Measurements from ENCODE around the gene POLRMT. TPM values are rescaled to one million over a fixed set of nuclear protein-coding genes. Genes with fewer than 3 reads are reported as not detected.

POLRMT gene
- total RNA-seq, result 35.1 and 36.3 TPM in 2 replicates

DNA sequence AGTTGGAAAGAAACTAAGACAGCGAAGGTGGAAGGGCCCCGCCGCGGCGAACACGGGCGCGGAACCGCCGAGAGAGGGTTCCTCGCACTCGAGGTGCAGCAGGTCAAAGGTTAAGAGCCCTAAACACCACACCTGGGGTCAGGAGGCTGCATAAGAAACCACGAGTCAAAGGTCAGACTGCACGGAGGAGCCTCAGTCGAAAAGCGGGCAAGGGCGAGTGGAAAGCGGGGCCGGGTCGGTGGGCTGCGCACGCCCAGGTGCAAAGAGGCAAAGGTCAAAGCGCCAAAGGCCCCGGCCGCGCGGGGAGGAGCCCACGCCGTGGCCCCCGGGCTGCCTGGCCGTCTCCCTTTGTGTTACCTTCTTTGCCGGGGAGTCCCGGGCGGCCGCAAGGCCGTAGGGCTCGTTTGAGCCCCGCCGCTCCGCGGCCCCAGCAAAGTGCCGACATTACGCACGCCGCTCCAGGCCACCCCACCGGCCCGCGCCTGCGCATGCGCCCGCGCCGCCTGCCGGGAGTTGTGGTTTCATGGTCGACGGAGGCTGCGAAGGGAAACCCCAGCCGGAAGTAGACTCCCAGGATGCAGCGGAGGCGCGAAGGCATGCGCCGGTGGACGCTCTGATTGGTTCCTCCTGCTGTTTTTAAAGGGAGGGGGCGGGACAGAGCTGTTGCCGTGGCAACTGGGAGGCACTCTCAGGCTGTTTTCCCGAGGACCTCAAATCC, at the start of gene POLRMT:
TSS of gene POLRMT (minus strand) at position 470 of the 718 bp plus-strand sequence. CDS start at position 445, 25 bp downstream.

DNA sequence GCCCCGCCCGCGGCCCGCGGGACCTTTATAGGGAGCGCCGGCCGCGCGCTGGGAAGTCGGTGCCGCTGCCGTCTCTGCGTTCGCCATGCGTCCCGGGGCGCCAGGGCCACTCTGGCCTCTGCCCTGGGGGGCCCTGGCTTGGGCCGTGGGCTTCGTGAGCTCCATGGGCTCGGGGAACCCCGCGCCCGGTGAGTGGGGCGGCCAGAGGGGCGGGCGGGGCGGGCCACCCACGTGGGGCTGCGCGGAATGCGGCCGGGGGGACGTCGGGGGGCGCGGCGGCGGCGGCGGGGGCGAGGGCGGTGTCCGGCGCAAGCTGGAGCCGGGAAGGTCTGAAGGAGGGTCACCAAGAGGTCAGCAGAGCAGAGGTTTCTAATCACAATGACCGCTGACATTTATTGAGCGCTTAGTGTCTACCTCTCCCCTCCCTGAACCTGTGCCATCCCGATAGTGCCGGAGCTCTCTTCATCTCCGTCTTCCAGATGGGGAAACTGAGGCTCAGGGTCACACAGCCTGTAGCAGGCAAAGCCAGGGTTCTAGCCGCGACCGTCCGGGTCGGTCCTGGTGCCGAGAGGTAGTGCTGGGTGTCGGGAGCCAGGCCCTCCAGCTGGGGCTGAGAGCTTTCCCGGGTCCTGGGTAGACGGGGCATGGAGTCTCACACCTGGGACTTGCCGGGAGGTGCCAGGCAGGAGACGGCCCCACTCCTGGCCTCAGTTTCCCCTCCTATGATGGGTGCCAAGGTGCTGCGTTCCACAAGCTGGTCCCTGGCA, 43.2 kb upstream of the POLRMT start, which contains the start of gene FSTL3:
TSS of gene FSTL3 (plus strand) at position 54 of the 767 bp plus-strand sequence. CDS start at position 86, 32 bp downstream.

DNA sequence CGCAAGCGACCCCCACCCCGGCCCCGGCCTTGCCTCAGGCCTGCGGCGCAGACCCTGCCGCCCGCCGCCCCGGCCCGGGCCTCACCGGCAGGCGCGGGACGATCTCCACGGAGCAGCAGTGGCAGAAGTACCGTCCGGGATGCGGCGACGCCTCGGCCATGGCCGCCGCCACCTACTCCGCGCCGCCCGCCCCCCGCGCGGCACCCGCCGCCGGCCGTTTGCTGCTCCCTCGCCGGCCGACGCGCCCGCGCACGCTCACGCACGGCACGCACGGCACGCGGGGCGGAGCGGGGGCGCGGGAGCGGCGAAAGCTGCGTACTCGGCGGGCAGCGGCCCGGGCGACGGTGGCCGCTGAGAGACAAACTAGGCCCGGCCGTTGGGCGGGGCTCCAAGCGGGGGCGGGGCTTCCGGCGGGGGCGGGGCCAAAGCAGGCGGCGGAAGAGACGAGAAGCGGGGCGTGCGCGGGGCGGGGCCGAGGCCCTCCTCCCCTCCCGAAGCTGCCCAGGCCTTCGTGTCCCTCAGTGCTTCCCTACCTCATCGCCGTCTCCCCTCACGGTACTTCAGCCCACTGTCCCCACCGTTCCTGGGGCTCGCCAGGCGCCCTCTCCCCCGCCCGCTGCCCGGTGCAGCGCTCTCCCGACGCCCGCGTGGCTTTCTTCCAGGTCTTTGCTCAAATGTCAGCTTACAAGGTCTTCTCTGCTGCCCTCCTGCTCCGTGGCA, 29.8 kb upstream of the POLRMT start, which contains the start of gene RNF126:
TSS of gene RNF126 (minus strand) at position 253 of the 720 bp plus-strand sequence. CDS start at position 160, 93 bp downstream.

DNA sequence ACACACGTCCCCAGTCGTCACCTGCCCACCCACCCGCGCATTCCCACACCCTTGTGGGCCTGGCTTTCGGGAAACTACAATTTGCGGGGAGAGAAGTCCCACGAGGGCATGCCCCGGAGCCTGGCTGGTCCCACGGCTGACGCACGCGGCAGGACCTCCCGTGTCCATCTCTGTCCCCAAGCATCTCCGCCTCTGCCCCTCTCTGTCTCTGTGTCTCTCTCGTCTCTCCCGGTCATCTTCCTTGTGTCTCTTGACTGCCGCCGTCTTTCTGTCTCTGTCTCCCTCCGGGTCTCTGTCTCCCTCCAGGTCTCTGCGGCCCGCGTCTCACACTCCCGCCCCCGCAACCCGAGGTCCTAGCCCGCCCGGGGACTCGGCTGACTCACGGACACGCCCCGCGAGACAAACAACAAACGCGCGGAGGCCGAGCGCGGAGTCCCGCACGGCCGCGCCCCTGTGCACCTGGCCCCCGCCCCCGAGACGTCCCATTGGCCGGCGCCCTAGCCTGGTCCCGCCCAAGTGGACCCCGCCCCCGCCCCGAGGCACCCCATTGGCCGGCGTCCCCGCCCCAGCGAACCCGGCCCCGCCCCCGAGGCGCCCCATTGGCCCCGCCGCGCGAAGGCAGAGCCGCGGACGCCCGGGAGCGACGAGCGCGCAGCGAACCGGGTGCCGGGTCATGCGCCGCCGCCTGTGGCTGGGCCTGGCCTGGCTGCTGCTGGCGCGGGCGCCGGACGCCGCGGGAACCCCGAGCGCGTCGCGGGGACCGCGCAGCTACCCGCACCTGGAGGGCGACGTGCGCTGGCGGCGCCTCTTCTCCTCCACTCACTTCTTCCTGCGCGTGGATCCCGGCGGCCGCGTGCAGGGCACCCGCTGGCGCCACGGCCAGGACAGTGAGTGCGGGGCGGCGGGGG, 6.2 kb upstream of the POLRMT start, which contains the start of gene FGF22:
TSS of gene FGF22 (plus strand) at position 627 of the 908 bp plus-strand sequence. CDS start at position 674, 47 bp downstream.

DNA sequence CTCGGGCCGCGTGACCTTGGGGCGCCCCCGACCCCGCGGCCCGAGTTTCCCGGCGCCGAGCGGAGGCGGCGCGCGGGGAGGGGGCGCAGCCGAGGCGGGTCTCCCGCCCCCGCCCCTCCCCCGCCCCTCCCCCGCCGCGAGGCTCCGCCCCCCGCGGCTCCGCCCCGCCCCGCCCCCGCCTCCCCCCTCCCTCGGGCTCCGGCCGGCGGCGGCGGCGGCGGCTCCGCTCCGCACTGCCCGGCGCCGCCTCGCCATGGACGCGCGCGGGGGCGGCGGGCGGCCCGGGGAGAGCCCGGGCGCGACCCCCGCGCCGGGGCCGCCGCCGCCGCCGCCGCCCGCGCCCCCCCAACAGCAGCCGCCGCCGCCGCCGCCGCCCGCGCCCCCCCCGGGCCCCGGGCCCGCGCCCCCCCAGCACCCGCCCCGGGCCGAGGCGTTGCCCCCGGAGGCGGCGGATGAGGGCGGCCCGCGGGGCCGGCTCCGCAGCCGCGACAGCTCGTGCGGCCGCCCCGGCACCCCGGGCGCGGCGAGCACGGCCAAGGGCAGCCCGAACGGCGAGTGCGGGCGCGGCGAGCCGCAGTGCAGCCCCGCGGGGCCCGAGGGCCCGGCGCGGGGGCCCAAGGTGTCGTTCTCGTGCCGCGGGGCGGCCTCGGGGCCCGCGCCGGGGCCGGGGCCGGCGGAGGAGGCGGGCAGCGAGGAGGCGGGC, 43.5 kb downstream of the POLRMT start, which contains the start of gene HCN2:
TSS of gene HCN2 (plus strand) at position 189 of the 703 bp plus-strand sequence. CDS start at position 254, 65 bp downstream.

DNA sequence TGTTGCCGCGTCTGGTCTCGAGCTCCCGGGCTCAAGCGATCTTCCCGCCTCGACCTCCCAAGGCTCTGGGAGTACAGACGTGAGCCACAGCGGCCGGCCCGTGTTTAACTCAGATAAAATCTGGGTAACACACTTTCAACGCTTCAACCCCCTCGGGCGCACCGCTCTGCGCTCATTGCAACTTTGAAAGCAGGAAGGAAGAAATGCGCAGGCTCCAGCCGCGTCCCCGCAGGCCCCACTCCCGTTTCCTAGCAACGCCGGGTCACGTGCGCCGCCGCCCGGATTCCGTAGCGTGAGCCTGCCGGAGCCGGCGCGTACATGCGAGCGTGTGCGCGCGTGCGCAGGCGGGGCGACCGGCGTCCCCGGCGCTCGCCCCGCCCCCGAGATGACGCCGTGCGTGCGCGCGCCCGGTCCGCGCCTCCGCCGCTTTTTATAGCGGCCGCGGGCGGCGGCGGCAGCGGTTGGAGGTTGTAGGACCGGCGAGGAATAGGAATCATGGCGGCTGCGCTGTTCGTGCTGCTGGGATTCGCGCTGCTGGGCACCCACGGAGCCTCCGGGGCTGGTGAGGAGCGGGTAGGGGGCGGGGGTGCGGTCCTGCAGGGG, 61.1 kb downstream of the POLRMT start, which contains the start of gene BSG:
TSS of gene BSG (plus strand) at position 457 of the 603 bp plus-strand sequence. CDS start at position 496, 39 bp downstream.

Other genes starting within 250 kb of the POLRMT start
- gene C2CD4C, start 224.4 kb downstream of the POLRMT start, total RNA-seq, result 0.13 and 0.64 TPM in 2 replicates
- 0.91 and 9.1 TPM in 2 replicates for gene SHC2, start 172.5 kb downstream of the POLRMT start, total RNA-seq
- gene MADCAM1, start 137.1 kb downstream of the POLRMT start, total RNA-seq, result not detected in 2 replicates
- 34.6 and 75.3 TPM in 2 replicates for gene TPGS1, start 126.0 kb downstream of the POLRMT start, total RNA-seq
- gene CDC34, start 101.8 kb downstream of the POLRMT start, total RNA-seq, result 79.0 and 83.1 TPM in 2 replicates
- gene GZMM, start 89.5 kb downstream of the POLRMT start, total RNA-seq, result 1.1 TPM in 1 of 2 replicates, not detected in the other
- 749 and 1,031 TPM in 2 replicates for gene BSG, start 60.9 kb downstream of the POLRMT start, total RNA-seq
- gene HCN2, start 43.7 kb downstream of the POLRMT start, total RNA-seq, result 1.6 and 2.7 TPM in 2 replicates
- gene FGF22, start 6.3 kb upstream of the POLRMT start, total RNA-seq, result not detected in 2 replicates
- gene RNF126, start 29.7 kb upstream of the POLRMT start, total RNA-seq, result 57.8 and 95.7 TPM in 2 replicates
- 118 and 238 TPM in 2 replicates for gene FSTL3, start 42.9 kb upstream of the POLRMT start, total RNA-seq
- gene PRSS57, start 61.9 kb upstream of the POLRMT start, total RNA-seq, result 1.9 TPM in 1 of 2 replicates, not detected in the other
- gene PALM, start 75.4 kb upstream of the POLRMT start, total RNA-seq, result 15.9 and 83.0 TPM in 2 replicates
- gene MISP, start 117.6 kb upstream of the POLRMT start, total RNA-seq, result 3.2 TPM in 2 replicates
- 297 and 323 TPM in 2 replicates for gene PTBP1, start 163.9 kb upstream of the POLRMT start, total RNA-seq
- gene PLPPR3, start 188.4 kb upstream of the POLRMT start, total RNA-seq, result 1.7 and 102 TPM in 2 replicates
- gene AZU1, start 194.3 kb upstream of the POLRMT start, total RNA-seq, result 2.5 TPM in 1 of 2 replicates, not detected in the other
- 2.6 TPM in 1 of 2 replicates, not detected in the other for gene PRTN3, start 207.5 kb upstream of the POLRMT start, total RNA-seq
- gene ELANE, start 218.8 kb upstream of the POLRMT start, total RNA-seq, result 15.0 TPM in 1 of 2 replicates, not detected in the other
- 0.91 and 262 TPM in 2 replicates for gene CFD, start 226.1 kb upstream of the POLRMT start, total RNA-seq